ENCODE data around the gene BAZ1A.

Gene BAZ1A

GRCh38 chr14:34883954-34884353 is 8.8 kb upstream of the BAZ1A start:
- Histone ChIP-seq H3K27me3 (ENCODE audit: control insufficient read depth in 1 of 2, insufficient read depth in 2 of 2, low read length in 2 of 2) (no peaks in the 10 kb centered on the region), H3K27ac (ENCODE audit: low read depth, low read length) (no peak overlapping the region), H3K9me3 (ENCODE audit: low read length) (no peaks in the 10 kb centered on the region), H3K36me3 (ENCODE audit: insufficient read depth, low read length) (no peaks in the 10 kb centered on the region), H3K9ac (ENCODE audit: low read length) (no peak overlapping the region), H3K4me3 (ENCODE audit: low read depth in 1 of 2, low read length in 2 of 2) (no peak overlapping the region), H3K4me1 (ENCODE audit: insufficient read depth, low read length) (no peaks in the 10 kb centered on the region)

DNA sequence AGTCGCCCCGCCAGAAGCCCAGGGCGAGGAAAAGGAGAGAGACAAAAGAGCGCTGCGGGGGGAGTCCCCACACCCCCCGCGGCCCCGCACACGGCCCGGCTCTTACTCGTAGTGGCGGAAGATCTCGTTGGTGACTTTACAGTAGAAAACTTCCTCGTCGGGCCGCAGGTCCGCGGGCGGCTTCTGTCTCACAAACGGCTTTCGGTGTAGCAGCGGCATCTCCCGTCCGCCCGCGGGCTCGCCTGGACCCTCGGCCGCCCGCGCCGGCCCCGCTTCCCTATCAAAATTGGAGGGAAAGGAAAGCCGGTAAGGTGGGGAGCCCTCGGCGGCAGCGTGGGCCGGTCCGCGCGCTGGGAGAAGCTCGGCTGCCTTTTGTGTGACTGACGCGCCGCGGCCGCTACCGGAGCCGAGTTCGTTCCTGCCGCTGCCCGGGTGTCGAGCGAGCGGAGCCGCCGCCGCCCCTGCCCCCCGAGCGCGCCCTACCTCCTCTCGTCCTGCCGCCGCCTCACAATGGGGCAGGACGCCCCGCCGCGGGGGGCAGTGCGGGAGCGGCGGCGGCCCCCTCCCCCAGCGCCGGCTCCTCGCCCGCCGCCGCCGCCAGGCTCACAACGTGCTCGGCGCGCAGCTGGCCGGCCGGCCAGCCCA is 652 bp downstream of the BAZ1A start:
- no peaks in the 10 kb centered on the region for H3K4me1 ChIP-seq (ENCODE audit: insufficient read depth, low read length)
- H3K36me3 ChIP-seq (ENCODE audit: insufficient read depth, low read length) = no peaks in the 10 kb centered on the region
- no peaks in the 10 kb centered on the region for H3K9me3 ChIP-seq (ENCODE audit: low read length)
- peak overlapping the region; percentile 92 to 99 for H3K4me3 ChIP-seq (ENCODE audit: low read depth in 1 of 2, low read length in 2 of 2)
- H3K27me3 ChIP-seq (ENCODE audit: control insufficient read depth in 1 of 2, insufficient read depth in 2 of 2, low read length in 2 of 2) = no peaks in the 10 kb centered on the region
- H3K27ac ChIP-seq (ENCODE audit: low read depth, low read length) = peak overlapping the region; percentile 100
- H3K9ac ChIP-seq (ENCODE audit: low read length) = peak overlapping the region; percentile 81

GRCh38 chr14:34873589-34874385 is 1.4 kb downstream of the BAZ1A start:
- Histone ChIP-seq H3K9ac (ENCODE audit: low read length) (peak overlapping the region; percentile 81), H3K36me3 (ENCODE audit: insufficient read depth, low read length) (no peaks in the 10 kb centered on the region), H3K27me3 (ENCODE audit: control insufficient read depth in 1 of 2, insufficient read depth in 2 of 2, low read length in 2 of 2) (no peaks in the 10 kb centered on the region), H3K9me3 (ENCODE audit: low read length) (no peaks in the 10 kb centered on the region), H3K4me3 (ENCODE audit: low read depth in 1 of 2, low read length in 2 of 2) (peak overlapping the region; percentile 92 to 99), H3K4me1 (ENCODE audit: insufficient read depth, low read length) (no peaks in the 10 kb centered on the region), H3K27ac (ENCODE audit: low read depth, low read length) (peak overlapping the region; percentile 100)

DNA sequence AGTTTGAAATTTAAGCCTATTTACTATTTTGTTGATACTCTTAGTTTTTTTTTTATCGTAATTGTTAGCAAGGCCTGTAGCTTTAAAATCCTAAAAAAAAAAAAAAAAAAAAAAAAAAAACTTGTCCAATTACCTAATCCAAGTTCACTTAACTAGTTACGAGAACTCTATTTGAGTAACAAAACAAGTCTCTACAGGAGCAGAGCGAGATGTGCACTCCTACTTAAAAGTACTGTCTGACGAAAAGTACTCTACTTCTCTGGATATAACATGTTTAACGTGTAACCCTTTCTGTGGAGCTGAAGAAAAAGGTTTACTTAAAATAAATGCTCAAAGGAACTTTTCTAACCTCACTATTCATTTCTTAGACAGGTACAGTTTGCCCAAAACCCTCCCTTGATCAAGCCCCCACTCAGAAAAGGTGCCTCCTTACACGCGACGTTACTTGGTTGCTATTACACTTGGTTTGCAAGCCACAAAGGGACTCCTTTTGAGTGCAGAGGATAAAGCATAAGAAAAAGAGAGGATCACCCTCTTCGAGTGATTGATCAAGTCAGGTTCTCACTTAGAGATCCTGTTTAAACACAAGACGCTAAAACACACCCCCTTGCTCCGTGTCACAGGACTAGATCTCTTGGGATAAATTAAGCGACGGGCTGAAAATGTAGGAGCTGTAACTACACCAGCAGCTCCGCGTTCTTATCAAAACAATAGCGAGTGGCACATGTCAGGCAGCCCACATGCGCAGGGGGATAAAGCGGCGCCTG is 2.2 kb downstream of the BAZ1A start:
- no peaks in the 10 kb centered on the region for H3K27me3 ChIP-seq (ENCODE audit: control insufficient read depth in 1 of 2, insufficient read depth in 2 of 2, low read length in 2 of 2)
- H3K9me3 ChIP-seq (ENCODE audit: low read length) = no peaks in the 10 kb centered on the region
- H3K27ac ChIP-seq (ENCODE audit: low read depth, low read length) = peak overlapping the region; percentile 100
- H3K9ac ChIP-seq (ENCODE audit: low read length) = peak overlapping the region; percentile 81
- no peaks in the 10 kb centered on the region for H3K36me3 ChIP-seq (ENCODE audit: insufficient read depth, low read length)
- no peaks in the 10 kb centered on the region for H3K4me1 ChIP-seq (ENCODE audit: insufficient read depth, low read length)
- peak overlapping the region; percentile 92 to 99 for H3K4me3 ChIP-seq (ENCODE audit: low read depth in 1 of 2, low read length in 2 of 2)

- H3K9ac ChIP-seq (ENCODE audit: low read length) = no peak overlapping the region
- H3K36me3 ChIP-seq (ENCODE audit: insufficient read depth, low read length) = no peaks in the 10 kb centered on the region
- H3K4me3 ChIP-seq (ENCODE audit: low read depth in 1 of 2, low read length in 2 of 2) = no peak overlapping the region
- no peak overlapping the region for H3K27ac ChIP-seq (ENCODE audit: low read depth, low read length)
- no peaks in the 10 kb centered on the region for H3K4me1 ChIP-seq (ENCODE audit: insufficient read depth, low read length)
- H3K27me3 ChIP-seq (ENCODE audit: control insufficient read depth in 1 of 2, insufficient read depth in 2 of 2, low read length in 2 of 2) = no peaks in the 10 kb centered on the region
- no peaks in the 10 kb centered on the region for H3K9me3 ChIP-seq (ENCODE audit: low read length)
These were observed 8.0 kb downstream of the BAZ1A start for GRCh38 chr14:34867199-34867598.

DNA sequence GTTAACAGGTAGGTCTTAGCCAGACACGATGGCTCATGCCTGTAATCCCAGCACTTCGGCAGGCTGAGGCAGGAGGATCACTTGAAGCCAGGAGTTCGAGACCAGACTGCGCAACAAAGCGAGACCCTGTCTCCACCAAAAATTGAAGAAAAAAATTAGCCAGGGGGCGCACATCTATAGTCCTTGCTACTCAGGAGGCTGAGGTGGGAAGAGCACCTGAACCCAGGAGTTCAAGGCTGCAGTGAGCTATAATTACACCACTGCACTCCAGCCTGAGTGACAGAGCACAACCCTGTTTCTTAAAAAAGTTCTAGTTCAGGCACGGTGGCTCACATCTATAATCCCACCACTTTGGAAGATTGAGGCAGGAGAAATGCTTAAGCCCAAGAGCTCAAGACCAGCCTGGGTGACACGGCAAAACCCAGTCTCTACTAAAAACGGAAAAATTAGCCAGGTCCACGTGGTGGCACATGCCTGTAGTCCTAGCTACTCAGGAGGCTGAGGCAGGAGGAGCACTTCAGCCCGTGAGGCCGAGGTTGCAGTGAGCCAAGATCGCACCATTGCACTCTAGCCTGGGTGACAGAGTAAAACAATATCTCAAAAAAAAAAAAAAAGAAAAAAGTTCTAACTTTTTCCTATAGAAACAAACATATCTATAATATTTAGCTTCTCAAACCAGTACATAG is 9.1 kb downstream of the BAZ1A start:
- no peaks in the 10 kb centered on the region for H3K27me3 ChIP-seq (ENCODE audit: control insufficient read depth in 1 of 2, insufficient read depth in 2 of 2, low read length in 2 of 2)
- H3K27ac ChIP-seq (ENCODE audit: low read depth, low read length) = no peak overlapping the region
- no peaks in the 10 kb centered on the region for H3K36me3 ChIP-seq (ENCODE audit: insufficient read depth, low read length)
- no peaks in the 10 kb centered on the region for H3K9me3 ChIP-seq (ENCODE audit: low read length)
- H3K4me1 ChIP-seq (ENCODE audit: insufficient read depth, low read length) = no peaks in the 10 kb centered on the region
- no peak overlapping the region for H3K4me3 ChIP-seq (ENCODE audit: low read depth in 1 of 2, low read length in 2 of 2)
- H3K9ac ChIP-seq (ENCODE audit: low read length) = no peak overlapping the region

DNA sequence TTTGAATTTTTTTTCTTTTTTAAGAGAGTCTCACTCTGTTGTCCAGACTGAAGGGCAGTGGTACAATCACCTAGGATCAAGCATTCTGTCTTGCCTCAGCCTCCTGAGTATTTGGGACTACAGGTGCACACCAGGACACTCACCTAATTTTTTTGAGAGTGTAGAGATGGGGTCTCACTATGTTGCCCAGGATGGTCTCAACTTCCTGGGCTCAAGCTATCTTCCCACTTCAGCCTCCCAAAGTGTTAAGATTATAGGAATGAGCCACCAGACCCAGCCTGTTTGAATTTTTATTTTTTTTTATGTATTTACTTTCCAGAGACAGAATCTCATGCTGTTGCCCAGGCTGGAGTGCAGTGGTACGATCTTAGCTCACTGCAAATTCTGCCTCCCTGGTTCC is 11.3 kb downstream of the BAZ1A start:
- Histone ChIP-seq H3K36me3 (ENCODE audit: insufficient read depth, low read length) (no peaks in the 10 kb centered on the region), H3K9ac (ENCODE audit: low read length) (no peak overlapping the region), H3K27ac (ENCODE audit: low read depth, low read length) (no peak overlapping the region), H3K27me3 (ENCODE audit: control insufficient read depth in 1 of 2, insufficient read depth in 2 of 2, low read length in 2 of 2) (no peaks in the 10 kb centered on the region), H3K4me3 (ENCODE audit: low read depth in 1 of 2, low read length in 2 of 2) (no peak overlapping the region), H3K9me3 (ENCODE audit: low read length) (no peaks in the 10 kb centered on the region), H3K4me1 (ENCODE audit: insufficient read depth, low read length) (no peaks in the 10 kb centered on the region)

DNA sequence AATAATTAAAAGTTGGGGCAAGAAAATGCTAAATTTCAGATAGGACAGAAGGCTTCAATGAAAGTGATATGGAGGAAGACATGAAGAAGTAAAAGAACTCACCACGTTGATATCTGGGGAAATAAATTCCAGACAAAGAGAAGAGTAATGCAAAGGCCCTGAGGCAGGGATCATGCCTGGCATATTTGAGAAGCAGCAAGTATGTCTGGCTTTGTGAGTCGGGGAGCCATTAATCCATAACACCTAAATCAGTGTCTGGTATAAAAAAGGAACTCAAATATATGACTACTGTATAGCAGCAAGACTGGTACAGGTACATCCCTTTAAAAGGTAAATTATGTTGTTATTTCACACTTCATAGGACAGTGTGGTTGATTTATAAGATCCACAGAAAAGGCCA is 16.4 kb downstream of the BAZ1A start:
- no peak overlapping the region for H3K4me3 ChIP-seq (ENCODE audit: low read depth in 1 of 2, low read length in 2 of 2)
- no peaks in the 10 kb centered on the region for H3K9me3 ChIP-seq (ENCODE audit: low read length)
- no peaks in the 10 kb centered on the region for H3K36me3 ChIP-seq (ENCODE audit: insufficient read depth, low read length)
- H3K27ac ChIP-seq (ENCODE audit: low read depth, low read length) = no peak overlapping the region
- no peaks in the 10 kb centered on the region for H3K4me1 ChIP-seq (ENCODE audit: insufficient read depth, low read length)
- no peak overlapping the region for H3K9ac ChIP-seq (ENCODE audit: low read length)
- no peaks in the 10 kb centered on the region for H3K27me3 ChIP-seq (ENCODE audit: control insufficient read depth in 1 of 2, insufficient read depth in 2 of 2, low read length in 2 of 2)

DNA sequence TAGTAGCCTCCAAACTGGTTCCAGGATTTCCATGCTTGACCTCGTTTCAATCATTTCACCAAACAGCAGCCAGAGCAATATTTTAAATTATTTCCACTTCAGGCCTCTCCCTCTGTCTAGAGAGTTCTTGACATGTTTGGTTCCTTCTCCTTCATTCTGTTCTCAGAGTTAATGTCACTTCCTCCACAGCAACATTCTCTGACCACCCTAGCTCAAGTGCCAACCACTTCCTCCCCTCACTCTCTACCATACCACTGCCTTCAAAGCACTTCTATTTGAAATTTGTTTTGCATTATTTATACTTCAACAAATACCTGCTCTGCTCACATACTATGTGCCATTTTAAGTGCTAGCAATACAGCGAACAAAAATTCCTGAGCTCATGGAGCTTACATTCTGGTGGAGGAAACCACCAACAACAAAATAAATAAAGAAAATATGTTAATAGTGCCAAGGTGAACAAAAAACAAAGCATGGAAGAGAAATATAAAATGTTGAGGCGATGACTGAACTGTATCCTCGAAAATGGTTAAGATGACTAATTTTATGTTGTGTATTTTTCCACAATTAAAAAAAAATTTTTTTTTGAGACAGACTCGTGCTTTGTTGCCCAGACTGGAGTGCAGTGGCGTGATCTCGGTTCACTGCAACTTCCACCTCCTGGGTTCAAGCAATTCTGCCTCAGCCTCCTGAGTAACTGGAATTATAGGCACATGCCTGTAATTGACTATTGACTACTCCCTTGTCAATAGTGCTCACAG is 17.3 kb downstream of the BAZ1A start:
- Histone ChIP-seq H3K36me3 (ENCODE audit: insufficient read depth, low read length) (no peaks in the 10 kb centered on the region), H3K9me3 (ENCODE audit: low read length) (no peaks in the 10 kb centered on the region), H3K4me1 (ENCODE audit: insufficient read depth, low read length) (no peaks in the 10 kb centered on the region), H3K27ac (ENCODE audit: low read depth, low read length) (no peak overlapping the region), H3K9ac (ENCODE audit: low read length) (no peak overlapping the region), H3K27me3 (ENCODE audit: control insufficient read depth in 1 of 2, insufficient read depth in 2 of 2, low read length in 2 of 2) (no peaks in the 10 kb centered on the region), H3K4me3 (ENCODE audit: low read depth in 1 of 2, low read length in 2 of 2) (no peak overlapping the region)

- H3K9ac ChIP-seq (ENCODE audit: low read length) = no peak overlapping the region
- no peaks in the 10 kb centered on the region for H3K27me3 ChIP-seq (ENCODE audit: control insufficient read depth in 1 of 2, insufficient read depth in 2 of 2, low read length in 2 of 2)
- no peaks in the 10 kb centered on the region for H3K4me1 ChIP-seq (ENCODE audit: insufficient read depth, low read length)
- no peaks in the 10 kb centered on the region for H3K9me3 ChIP-seq (ENCODE audit: low read length)
- no peak overlapping the region for H3K27ac ChIP-seq (ENCODE audit: low read depth, low read length)
- no peak overlapping the region for H3K4me3 ChIP-seq (ENCODE audit: low read depth in 1 of 2, low read length in 2 of 2)
- H3K36me3 ChIP-seq (ENCODE audit: insufficient read depth, low read length) = no peaks in the 10 kb centered on the region
These were observed 22.1 kb downstream of the BAZ1A start for GRCh38 chr14:34853041-34853440.
